Transverse colon (tissue), 4 donors: ENCODE data around the gene SMARCA2. TPM values are rescaled to one million over a fixed set of nuclear protein-coding genes. Genes with fewer than 3 reads are reported as not detected.

ENCODE experiments used
- DNase-seq: peaks from one replicate; pipeline ENCODE4 v3.0.0-alpha.2; 2019
- H3K27ac ChIP-seq, 4 donors: fragments of 200-600 bp; sonication (generic); 2 replicates each; pipeline ENCODE4 v1.5.1; 2016 to 2018; ENCODE audit warnings: inconsistent platforms in 4 of 4
- H3K27me3 ChIP-seq: fragments of 200-600 bp; sonication (generic); 2 replicates; pipeline ENCODE4 v1.5.1; 2017; ENCODE audit warnings: inconsistent platforms
- H3K36me3 ChIP-seq, 4 donors: fragments of 200-600 bp; sonication (generic); 2 replicates each; pipeline ENCODE4 v1.5.1; 2017 to 2019; ENCODE audit warnings: inconsistent platforms in 4 of 4
- H3K4me1 ChIP-seq, 4 donors: fragments of 200-600 bp; sonication (generic); 2 replicates each; pipeline ENCODE4 v1.5.1; 2017 to 2020; ENCODE audit warnings: inconsistent platforms in 4 of 4
- H3K4me3 ChIP-seq, 4 donors: fragments of 200-600 bp; sonication (generic); 1 replicate in 1 of 4; 2 replicates in 3 of 4; pipeline versions ENCODE4 v1.5.1 to v1.6.1; 2017 to 2019; ENCODE audit warnings: inconsistent platforms in 4 of 4
- H3K9me3 ChIP-seq, 2 donors: fragments of 200-600 bp; sonication (generic); 2 replicates each; pipeline ENCODE4 v1.5.1; 2017 to 2019; ENCODE audit warnings: inconsistent platforms in 2 of 2
- CTCF ChIP-seq, 5 experiments: fragments of 200-600 bp in 3 of 5; fragments of 450-650 bp in 2 of 5; sonication (generic) in 3 of 5; IDR thresholded peaks; 1 replicate in 2 of 5; 2 replicates in 3 of 5; pipeline ENCODE4 v1.5.1; 2016 to 2017; ENCODE audit warnings: antibody characterized with exemption in 5 of 5, inconsistent platforms in 3 of 5, mild to moderate bottlenecking in 2 of 5, moderate library complexity in 1 of 5
- EP300 ChIP-seq: sonication (generic); formaldehyde crosslinking; IDR thresholded peaks from one replicate; pipeline ENCODE4 v1.6.1; 2017; ENCODE audit warnings: antibody characterized with exemption, low read depth
- POLR2A ChIP-seq: fragments of 450-650 bp; IDR thresholded peaks from one replicate; pipeline ENCODE4 v1.6.1; 2016; ENCODE audit warnings: antibody characterized with exemption, mild to moderate bottlenecking, moderate library complexity
- POLR2AphosphoS5 ChIP-seq, 3 donors: sonication (generic); formaldehyde crosslinking; IDR thresholded peaks; one replicate each; pipeline ENCODE4 v1.6.1; 2016; ENCODE audit warnings: antibody characterized with exemption in 3 of 3
- WGBS, 2 donors: methylation state at CpG; one replicate each; pipeline ENCODE4 v1.1.5; 2018; ENCODE audit warnings: low coverage in 1 of 2; 5-methylcytosine and 5-hydroxymethylcytosine counted together
- in situ Hi-C, 4 donors: fragments of 200-750 bp; cut with MboI; loops; one replicate each; pipeline versions ENCODE4 v1.15.0 to v1.15.1; 2017; ENCODE audit warnings: low sequenced_read_pairs in 3 of 4, low pct_ligation_motif_present in 1 of 4, low pct_unique_long_range_greater_than_20kb in 1 of 4
- intact Hi-C: fragments of 100-400 bp; cut with DNase I; formaldehyde crosslinking; loops from one replicate; pipeline ENCODE4 v1.15.1; 2023; ENCODE audit warnings: low total_unique reads
- total RNA-seq, 4 donors: library from RNA; depleted of rRNA; stranded (reverse); fragments of >200 nt; gene quantifications; one replicate each; pipeline ENCODE4 v1.1.0, GENCODE V29; 2016

Gene SMARCA2
- total RNA-seq, 4 donors from 2014 or later: 74.8 to 110 (median 92.4) TPM

GRCh38 chr9:2041736-2042135 is 26.6 kb downstream of the SMARCA2 start:
- TF ChIP-seq CTCF (IDR thresholded peaks at IDR 0.05): no peak
- no peak for TF ChIP-seq POLR2A
- TF ChIP-seq POLR2AphosphoS5 (IDR thresholded peaks at IDR 0.05): no peak
- TF ChIP-seq EP300: no peak
- peaks cover 0 to 6% (median 2%) of the 10 kb centered on the region in 4 donors for H3K4me1 ChIP-seq
- no peak for DNase-seq
- H3K9me3 ChIP-seq: no peaks in the 10 kb centered on the region
- H3K4me3 ChIP-seq: no peak overlapping the region
- intact Hi-C loops: loop anchor here (10.0 kb wide), 1 partner anchor 1473 kb away; no protein-coding TSS in a partner anchor
- in situ Hi-C loops: no loop called here
- 88 to 91% methylated on average over 1 to 2 of the region's 2 CpGs for WGBS, 2 donors
- H3K27me3 ChIP-seq: no peaks in the 10 kb centered on the region
- H3K36me3 ChIP-seq: peaks cover 0 to 33% (median 10%) of the 10 kb centered on the region in 4 donors
- H3K27ac ChIP-seq: no peak overlapping the region

GRCh38 chr9:2043243-2043642 is 28.1 kb downstream of the SMARCA2 start:
- no peaks in the 10 kb centered on the region for H3K27me3 ChIP-seq
- TF ChIP-seq EP300: no peak
- no peak for TF ChIP-seq POLR2AphosphoS5 (IDR thresholded peaks at IDR 0.05)
- TF ChIP-seq POLR2A: no peak
- TF ChIP-seq CTCF (IDR thresholded peaks at IDR 0.05): no peak
- H3K9me3 ChIP-seq: no peaks in the 10 kb centered on the region
- H3K4me3 ChIP-seq: no peak overlapping the region
- no peak for DNase-seq
- intact Hi-C loops: loop anchor here (10.0 kb wide), 1 partner anchor 1472 kb away; no protein-coding TSS in a partner anchor
- 62 to 79% methylated on average over 4 of the region's 4 CpGs for WGBS, 2 donors
- peaks cover 0 to 6% (median 2%) of the 10 kb centered on the region in 4 donors for H3K4me1 ChIP-seq
- no peak overlapping the region for H3K27ac ChIP-seq
- peaks cover 0 to 33% (median 10%) of the 10 kb centered on the region in 4 donors for H3K36me3 ChIP-seq
- in situ Hi-C loops: no loop called here

- Histone ChIP-seq H3K27me3 (no peaks in the 10 kb centered on the region), H3K27ac (no peak overlapping the region), H3K4me1 (peaks cover 0 to 6% (median 2%) of the 10 kb centered on the region in 4 donors), H3K9me3 (no peaks in the 10 kb centered on the region), H3K36me3 (peaks cover 0 to 33% (median 10%) of the 10 kb centered on the region in 4 donors), H3K4me3 (no peak overlapping the region)
- in situ Hi-C loops: no loop called here
- no peak for TF ChIP-seq EP300
- TF ChIP-seq POLR2AphosphoS5 (IDR thresholded peaks at IDR 0.05): no peak
- TF ChIP-seq POLR2A: no peak
- 75 to 86% methylated on average over 10 to 12 of the region's 12 CpGs for WGBS, 2 donors
- intact Hi-C loops: loop anchor here (10.0 kb wide), 1 partner anchor 1471 kb away; no protein-coding TSS in a partner anchor
- DNase-seq: no peak
Measured at GRCh38 chr9:2043881-2044462, 28.8 kb downstream of the SMARCA2 start.

- H3K9me3 ChIP-seq: no peaks in the 10 kb centered on the region
- no peak for TF ChIP-seq POLR2AphosphoS5 (IDR thresholded peaks at IDR 0.05)
- TF ChIP-seq CTCF (IDR thresholded peaks at IDR 0.05): no peak
- no peak for TF ChIP-seq POLR2A
- no peak for TF ChIP-seq EP300
- H3K4me1 ChIP-seq: peaks cover 0 to 5% (median 0%) of the 10 kb centered on the region in 4 donors
- intact Hi-C loops (loop anchor here (10.0 kb wide), 1 partner anchor 1468 kb away; no protein-coding TSS in a partner anchor), in situ Hi-C loops (no loop called here)
- WGBS, 2 donors: 93% methylated on average over 47 of the region's 54 CpGs; no CpG with 5 or more reads in 1 of the 2 donors
- no peak for DNase-seq
- H3K36me3 ChIP-seq: peaks cover 0 to 3% (median 0%) of the 10 kb centered on the region in 4 donors
- H3K27me3 ChIP-seq: no peaks in the 10 kb centered on the region
- no peak overlapping the region for H3K27ac ChIP-seq
- H3K4me3 ChIP-seq: no peak overlapping the region
Measured at GRCh38 chr9:2047144-2047671, 32.1 kb downstream of the SMARCA2 start.
